Astrocyte of the cerebellum (primary cell): ENCODE data around the gene ESPNL.

Experiments used
- DNase-seq: peaks from one replicate; pipeline ENCODE4 v3.0.0-alpha.2; 2011; ENCODE audit warnings: low read depth
- H3K4me3 ChIP-seq: 2 replicates; pipeline ENCODE4 v1.5.1; 2011; ENCODE audit warnings: mild to moderate bottlenecking, low read depth, low read length, moderate library complexity
- CTCF ChIP-seq: IDR thresholded peaks from 2 replicates; pipeline ENCODE4 v1.5.1; 2012; ENCODE audit warnings: low read length, low read depth, moderate library complexity, mild to moderate bottlenecking; ENCODE audit errors: missing control alignments
- in situ Hi-C: cut with HindIII; loops from 2 replicates; pipeline ENCODE4 v1.10.0; 2017; ENCODE audit warnings: low sequenced_read_pairs

The ESPNL gene

GRCh38 chr2:238060542-238061314 is 39.4 kb upstream of the ESPNL start, which contains the start of gene SCLY:
TSS of gene SCLY (plus strand) at chr2:238061001. CDS start at chr2:238061055, 54 bp downstream.
- no peak for TF ChIP-seq CTCF
- peak within 1 kb of the TSS; percentile 77 for H3K4me3 ChIP-seq
- in situ Hi-C loops, result no loop called here
- peak; percentile 91 for DNase-seq

- in situ Hi-C loops, result no loop called here
- peak overlapping the region; percentile 77 for H3K4me3 ChIP-seq
- no peak for TF ChIP-seq CTCF
- no peak for DNase-seq
Measured at GRCh38 chr2:238061315-238062202, 38.6 kb upstream of the ESPNL start.

GRCh38 chr2:238063414-238064189 is 36.5 kb upstream of the ESPNL start:
- in situ Hi-C loops, result no loop called here
- DNase-seq, result no peak
- TF ChIP-seq CTCF, result no peak
- H3K4me3 ChIP-seq, result no peak overlapping the region

GRCh38 chr2:238064376-238064775 is 35.8 kb upstream of the ESPNL start:
- no peak for TF ChIP-seq CTCF
- no peak for DNase-seq
- in situ Hi-C loops, result no loop called here
- no peak overlapping the region for H3K4me3 ChIP-seq

GRCh38 chr2:238065071-238065846 is 34.9 kb upstream of the ESPNL start:
- in situ Hi-C loops, result no loop called here
- DNase-seq, result no peak
- TF ChIP-seq CTCF, result no peak

More at GRCh38 chr2:238065071-238065846, 34.9 kb upstream of the ESPNL start:
- H3K4me3 ChIP-seq, result no peak overlapping the region
